ENCODE measurements around the gene WDR5.

The WDR5 gene

DNA sequence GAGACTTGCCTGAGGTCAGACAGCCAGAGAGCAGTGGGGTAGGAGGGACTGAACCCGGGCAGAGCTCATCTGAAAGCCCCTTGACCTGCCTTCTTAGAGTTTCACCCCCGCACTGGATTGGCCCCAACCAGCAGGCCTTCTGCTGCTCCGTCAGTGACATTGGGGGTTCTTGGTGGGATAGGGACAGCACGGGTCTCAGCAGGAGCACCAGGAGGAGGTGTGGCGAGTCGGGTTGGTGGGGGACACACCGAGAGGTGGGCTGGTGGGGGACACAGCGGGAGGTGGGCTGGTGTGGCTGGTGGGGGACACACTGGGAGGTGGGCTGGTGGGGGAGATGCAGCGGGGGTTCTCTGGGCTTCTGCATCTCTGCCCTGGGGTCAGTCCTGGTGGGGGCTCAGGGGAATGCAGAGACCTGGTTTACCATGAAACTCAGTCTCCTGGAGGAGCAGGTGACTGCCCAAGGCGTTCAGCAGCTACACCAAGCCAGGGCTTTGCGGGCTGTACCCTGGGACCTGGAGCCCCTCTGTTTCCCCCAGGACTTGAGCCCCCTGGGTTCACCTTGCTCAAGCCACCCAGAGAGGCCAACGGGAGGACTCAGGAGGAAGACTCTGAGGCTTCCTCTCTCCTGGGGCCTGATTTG is 56.5 kb downstream of the WDR5 start:
- no peaks in the 10 kb centered on the region for H3K36me3 ChIP-seq (ENCODE audit: control insufficient read depth in 2 of 2, insufficient read depth in 1 of 2, low read length in 2 of 2)
- H3K27ac ChIP-seq (ENCODE audit: extremely low read depth, low read depth, low read length), result no peak overlapping the region
- no peak overlapping the region for H3K4me3 ChIP-seq (ENCODE audit: low read depth, low read length)
- CTCF ChIA-PET, result interaction anchor here (0.7 kb wide), 1 partner anchor 10 kb away, joined by 4 read pairs; no protein-coding TSS in a partner anchor
- TF ChIP-seq SCRT2 (tag by site-specific recombination; IDR thresholded peaks at IDR 0.05), result 0 out of 2 replicates have a peak, but pooled peaks have one; percentile 17
- TF ChIP-seq RBAK (tag by site-specific recombination; IDR thresholded peaks at IDR 0.05), result no peak
- POLR2A ChIA-PET, result no interaction called here
- no peaks in the 10 kb centered on the region for H3K4me1 ChIP-seq (ENCODE audit: control insufficient read depth, insufficient read depth, low read length)
- H3K9me3 ChIP-seq (ENCODE audit: control insufficient read depth, insufficient read depth, low read depth, low read length), result no peaks in the 10 kb centered on the region

DNA sequence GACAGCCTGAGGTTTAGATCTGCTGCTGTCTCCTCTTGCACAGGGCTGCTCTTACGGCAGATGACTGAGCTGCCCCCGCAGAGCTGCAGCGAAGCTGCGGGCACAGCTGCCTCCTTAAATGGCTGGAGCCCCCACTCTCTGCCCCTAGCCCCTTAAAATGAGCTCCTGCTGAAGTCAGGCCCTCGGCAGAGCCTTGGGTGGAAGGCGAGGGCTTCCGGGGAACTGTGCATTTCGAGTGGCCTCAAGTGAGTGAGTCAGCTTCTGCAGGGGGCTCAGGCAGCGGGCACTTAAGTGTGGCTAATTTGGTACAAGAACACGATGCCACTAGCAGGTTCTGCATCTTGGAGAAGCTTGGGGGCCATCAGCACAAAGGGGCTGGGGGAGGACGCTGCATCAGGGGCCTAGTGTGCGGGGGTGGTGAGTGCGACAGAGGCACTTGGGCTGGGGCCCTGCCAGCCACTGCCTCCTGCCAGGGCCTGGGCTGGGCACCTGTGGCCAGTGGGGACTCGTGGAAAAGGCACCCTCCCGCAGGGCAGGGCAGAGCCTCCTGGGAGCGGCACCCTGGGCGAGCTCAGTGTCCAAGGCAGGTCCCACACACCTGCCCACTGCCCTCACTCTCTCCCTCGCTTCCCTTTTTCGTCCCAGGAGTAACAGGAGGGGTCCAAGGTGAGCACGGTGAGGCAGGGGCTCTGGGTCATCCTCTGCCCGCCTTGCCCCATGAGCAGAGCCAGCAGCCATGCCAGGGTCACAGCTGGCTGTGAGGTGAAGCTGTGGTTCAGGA is 57.3 kb downstream of the WDR5 start:
- no peaks in the 10 kb centered on the region for H3K36me3 ChIP-seq (ENCODE audit: control insufficient read depth in 2 of 2, insufficient read depth in 1 of 2, low read length in 2 of 2)
- no peaks in the 10 kb centered on the region for H3K4me1 ChIP-seq (ENCODE audit: control insufficient read depth, insufficient read depth, low read length)
- H3K4me3 ChIP-seq (ENCODE audit: low read depth, low read length), result no peak overlapping the region
- TF ChIP-seq GFI1B (tag by site-specific recombination; IDR thresholded peaks at IDR 0.05) (no peak), REPIN1 (tag by site-specific recombination; IDR thresholded peaks at IDR 0.05; ENCODE audit: low read depth) (no peak), TCF7L2 (IDR thresholded peaks at IDR 0.05; ENCODE audit: borderline replicate concordance, low read depth, low read length) (no peak), ZNF785 (tag by site-specific recombination; IDR thresholded peaks at IDR 0.05) (no peak), ZNF175 (tag by site-specific recombination; IDR thresholded peaks at IDR 0.05) (no peak), KLF10 (tag by site-specific recombination; IDR thresholded peaks at IDR 0.05) (no peak), ZNF140 (tag by site-specific recombination; IDR thresholded peaks at IDR 0.05) (no peak), ZBTB1 (tag by site-specific recombination; IDR thresholded peaks at IDR 0.05) (no peak)
- TF ChIP-seq, protein P1, sequence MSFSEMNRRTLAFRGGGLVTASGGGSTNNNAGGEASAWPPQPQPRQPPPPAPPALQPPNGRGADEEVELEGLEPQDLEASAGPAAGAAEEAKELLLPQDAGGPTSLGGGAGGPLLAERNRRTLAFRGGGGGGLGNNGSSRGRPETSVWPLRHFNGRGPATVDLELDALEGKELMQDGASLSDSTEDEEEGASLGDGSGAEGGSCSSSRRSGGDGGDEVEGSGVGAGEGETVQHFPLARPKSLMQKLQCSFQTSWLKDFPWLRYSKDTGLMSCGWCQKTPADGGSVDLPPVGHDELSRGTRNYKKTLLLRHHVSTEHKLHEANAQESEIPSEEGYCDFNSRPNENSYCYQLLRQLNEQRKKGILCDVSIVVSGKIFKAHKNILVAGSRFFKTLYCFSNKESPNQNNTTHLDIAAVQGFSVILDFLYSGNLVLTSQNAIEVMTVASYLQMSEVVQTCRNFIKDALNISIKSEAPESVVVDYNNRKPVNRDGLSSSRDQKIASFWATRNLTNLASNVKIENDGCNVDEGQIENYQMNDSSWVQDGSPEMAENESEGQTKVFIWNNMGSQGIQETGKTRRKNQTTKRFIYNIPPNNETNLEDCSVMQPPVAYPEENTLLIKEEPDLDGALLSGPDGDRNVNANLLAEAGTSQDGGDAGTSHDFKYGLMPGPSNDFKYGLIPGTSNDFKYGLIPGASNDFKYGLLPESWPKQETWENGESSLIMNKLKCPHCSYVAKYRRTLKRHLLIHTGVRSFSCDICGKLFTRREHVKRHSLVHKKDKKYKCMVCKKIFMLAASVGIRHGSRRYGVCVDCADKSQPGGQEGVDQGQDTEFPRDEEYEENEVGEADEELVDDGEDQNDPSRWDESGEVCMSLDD (tag by site-specific recombination; IDR thresholded peaks at IDR 0.05), result no peak
- TF ChIP-seq, protein P2, sequence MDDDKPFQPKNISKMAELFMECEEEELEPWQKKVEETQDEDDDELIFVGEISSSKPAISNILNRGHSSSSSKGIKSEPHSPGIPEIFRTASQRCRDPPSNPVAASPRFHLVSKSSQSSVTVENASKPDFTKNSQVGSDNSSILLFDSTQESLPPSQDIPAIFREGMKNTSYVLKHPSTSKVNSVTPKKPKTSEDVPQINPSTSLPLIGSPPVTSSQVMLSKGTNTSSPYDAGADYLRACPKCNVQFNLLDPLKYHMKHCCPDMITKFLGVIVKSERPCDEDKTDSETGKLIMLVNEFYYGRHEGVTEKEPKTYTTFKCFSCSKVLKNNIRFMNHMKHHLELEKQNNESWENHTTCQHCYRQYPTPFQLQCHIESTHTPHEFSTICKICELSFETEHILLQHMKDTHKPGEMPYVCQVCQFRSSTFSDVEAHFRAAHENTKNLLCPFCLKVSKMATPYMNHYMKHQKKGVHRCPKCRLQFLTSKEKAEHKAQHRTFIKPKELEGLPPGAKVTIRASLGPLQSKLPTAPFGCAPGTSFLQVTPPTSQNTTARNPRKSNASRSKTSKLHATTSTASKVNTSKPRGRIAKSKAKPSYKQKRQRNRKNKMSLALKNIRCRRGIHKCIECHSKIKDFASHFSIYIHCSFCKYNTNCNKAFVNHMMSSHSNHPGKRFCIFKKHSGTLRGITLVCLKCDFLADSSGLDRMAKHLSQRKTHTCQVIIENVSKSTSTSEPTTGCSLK (tag by site-specific recombination; IDR thresholded peaks at IDR 0.05), result no peak
- TF ChIP-seq, protein P3, sequence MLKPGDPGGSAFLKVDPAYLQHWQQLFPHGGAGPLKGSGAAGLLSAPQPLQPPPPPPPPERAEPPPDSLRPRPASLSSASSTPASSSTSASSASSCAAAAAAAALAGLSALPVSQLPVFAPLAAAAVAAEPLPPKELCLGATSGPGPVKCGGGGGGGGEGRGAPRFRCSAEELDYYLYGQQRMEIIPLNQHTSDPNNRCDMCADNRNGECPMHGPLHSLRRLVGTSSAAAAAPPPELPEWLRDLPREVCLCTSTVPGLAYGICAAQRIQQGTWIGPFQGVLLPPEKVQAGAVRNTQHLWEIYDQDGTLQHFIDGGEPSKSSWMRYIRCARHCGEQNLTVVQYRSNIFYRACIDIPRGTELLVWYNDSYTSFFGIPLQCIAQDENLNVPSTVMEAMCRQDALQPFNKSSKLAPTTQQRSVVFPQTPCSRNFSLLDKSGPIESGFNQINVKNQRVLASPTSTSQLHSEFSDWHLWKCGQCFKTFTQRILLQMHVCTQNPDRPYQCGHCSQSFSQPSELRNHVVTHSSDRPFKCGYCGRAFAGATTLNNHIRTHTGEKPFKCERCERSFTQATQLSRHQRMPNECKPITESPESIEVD (tag by site-specific recombination; IDR thresholded peaks at IDR 0.05), result no peak
- H3K9me3 ChIP-seq (ENCODE audit: control insufficient read depth, insufficient read depth, low read depth, low read length), result no peaks in the 10 kb centered on the region
- no peak overlapping the region for H3K27ac ChIP-seq (ENCODE audit: extremely low read depth, low read depth, low read length)
- ChIA-PET CTCF (interaction anchor here (0.7 kb wide), 1 partner anchor 10 kb away, joined by 4 read pairs; no protein-coding TSS in a partner anchor), POLR2A (no interaction called here)
